ENCODE results near the gene PGS1.
A peak's percentile ranks its signal among the peaks of the same experiment; 100 is the strongest.

Gene PGS1

DNA sequence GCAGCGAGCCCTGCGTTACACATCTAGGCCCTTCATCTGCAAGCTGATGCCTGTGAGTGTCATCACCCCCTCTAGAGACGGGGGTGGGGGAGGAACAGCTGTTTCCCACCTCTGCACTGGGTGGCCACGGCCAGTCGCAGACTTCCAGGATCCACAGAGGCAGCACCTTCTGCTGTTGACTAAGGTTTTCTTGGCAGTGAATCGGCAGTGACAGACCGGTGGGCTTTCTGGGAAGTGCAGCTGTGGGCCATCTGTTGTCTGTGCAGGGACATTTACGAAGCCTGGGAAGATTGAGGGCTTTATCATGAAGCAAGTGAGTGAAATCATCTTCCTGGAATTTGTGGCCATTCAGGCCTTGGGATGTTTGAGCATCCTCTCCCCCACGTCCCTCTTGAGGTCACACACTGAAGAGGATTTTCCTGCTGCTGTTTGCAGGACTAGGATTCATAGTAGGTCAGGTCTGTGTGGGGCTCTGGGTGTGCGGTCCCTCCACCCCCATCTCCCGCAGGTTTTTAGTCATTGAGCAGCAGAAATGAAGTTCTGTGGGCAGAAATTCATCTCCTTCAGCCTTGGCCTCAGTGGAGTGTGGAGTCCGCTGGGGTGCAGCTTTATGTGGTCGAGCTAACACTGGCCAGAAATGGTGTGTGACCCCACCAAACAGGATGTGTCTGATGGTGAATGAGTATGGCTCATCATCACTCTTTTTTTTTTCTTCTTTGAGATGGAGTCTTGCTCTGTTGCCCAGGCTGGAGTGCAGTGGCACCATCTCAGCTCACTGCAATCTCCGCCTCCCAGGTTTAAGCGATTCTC lies 12.0 kb downstream of the PGS1 start:
- DNase-seq: peak; percentile 98

DNA sequence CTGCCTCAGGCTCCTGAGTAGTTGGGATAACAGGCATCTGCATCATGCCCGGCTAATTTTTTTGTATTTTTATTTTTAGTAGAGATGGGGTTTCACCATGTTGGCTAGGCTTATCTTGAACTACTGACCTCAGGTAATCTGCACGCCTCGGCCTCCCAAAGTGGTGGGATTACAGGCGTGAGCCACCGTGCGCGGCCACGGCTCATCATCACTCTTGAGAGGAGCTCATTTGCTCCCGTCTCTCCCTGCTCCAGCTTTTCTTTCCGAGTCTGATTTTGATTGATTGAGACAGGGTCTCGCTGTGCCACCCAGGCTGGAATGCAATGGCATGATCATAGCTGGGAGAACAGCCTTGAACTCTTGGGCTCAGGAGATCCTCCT lies 12.6 kb downstream of the PGS1 start:
- no peak for DNase-seq

DNA sequence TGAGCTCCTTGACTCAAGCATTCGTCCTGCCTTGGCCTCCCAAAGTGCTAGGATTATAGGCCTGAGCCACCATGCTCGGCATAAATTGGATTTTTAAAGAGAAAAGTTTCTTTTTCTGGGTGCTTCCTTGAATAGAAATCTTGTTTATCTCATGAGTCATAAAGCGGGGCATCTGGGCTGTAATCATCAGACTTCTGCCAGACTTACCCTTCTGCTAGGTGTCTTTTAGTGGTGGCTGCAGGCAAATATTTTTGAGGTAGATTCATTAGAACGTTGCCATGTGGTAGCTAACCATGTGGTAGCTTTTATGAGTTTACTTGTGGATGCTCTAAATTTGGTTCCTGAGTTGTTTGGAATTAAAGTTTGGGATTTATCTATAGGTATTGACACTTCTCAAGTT lies 13.4 kb downstream of the PGS1 start:
- peak; percentile 62 for DNase-seq

DNA sequence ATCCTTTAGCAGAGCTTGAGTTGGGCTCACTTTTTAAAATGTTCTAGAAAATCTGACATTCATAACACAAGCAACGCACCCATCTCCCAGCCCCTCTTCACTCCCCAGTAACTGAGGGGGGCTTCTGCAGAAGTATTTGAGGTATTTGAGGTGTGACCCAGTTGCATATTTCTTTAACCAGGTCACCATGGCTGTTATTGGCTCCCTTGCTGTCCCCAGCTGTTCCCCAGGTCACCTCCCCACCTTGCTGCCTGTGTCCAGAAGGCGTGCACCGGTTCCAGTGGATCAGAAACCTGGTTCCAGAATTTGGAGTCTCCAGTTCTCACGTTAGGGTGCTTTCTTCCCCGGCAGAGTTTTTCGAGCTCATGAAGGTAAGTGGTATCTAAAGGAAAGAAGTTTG lies 13.8 kb downstream of the PGS1 start:
- no peak for DNase-seq

DNA sequence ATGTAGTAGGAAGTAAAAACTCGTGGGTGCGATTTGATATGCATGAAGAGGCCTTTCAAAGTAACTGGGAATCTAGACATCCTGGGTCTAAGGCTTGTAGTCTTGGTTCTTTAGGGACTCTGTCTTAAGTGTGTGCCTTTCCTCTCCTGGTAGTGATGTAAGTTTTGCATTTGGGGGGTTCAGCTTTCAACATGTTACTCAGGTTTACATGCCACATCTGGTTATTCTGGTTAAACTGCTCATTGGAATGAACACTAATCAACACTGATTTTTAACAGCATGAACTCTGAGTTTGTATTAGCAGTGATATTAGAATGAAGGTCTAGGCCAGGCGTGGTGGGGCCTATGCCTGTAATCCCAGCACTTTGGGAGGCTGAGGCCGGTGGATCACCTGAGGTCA lies 15.1 kb downstream of the PGS1 start:
- DNase-seq: no peak

DNA sequence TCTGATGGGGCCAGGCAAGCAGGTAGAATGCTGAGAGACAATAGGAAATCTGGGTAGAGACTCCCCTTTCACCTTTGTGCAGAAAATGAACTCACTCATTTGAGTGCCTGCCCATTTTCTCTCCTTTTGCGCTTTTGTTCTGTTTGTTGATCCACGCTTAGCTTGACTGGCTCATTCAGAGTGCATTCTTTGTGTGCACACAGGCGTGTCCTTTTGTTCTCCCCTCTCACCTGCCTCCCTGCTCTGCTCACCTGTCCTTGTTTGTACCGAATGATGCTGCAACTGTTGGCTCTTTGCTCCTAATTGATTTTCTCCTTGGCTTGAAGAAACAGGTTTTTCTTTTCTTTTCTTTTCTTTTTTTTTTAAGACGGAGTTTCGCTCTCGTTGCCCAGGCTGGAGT lies 15.8 kb downstream of the PGS1 start:
- no peak for DNase-seq

DNA sequence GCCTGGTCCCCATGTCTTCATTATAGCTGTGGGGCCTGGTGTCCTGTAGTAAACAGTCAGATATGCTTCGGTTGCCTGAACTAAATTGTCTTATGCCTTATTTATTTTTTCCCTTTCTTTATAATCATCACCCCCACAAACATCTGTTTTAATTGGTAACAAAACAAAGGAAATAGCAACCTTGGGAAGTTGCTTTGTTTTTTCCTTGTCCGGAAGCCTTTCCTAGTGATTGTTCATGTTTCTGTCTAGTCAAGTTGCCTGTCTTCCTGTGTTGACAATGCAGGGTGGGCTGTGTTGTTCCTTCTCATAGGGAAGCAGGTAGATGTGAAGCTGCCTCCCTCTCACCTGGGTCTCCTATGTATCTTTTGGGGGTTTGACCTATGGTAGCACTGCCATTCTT lies 16.7 kb downstream of the PGS1 start:
- no peak for DNase-seq

DNA sequence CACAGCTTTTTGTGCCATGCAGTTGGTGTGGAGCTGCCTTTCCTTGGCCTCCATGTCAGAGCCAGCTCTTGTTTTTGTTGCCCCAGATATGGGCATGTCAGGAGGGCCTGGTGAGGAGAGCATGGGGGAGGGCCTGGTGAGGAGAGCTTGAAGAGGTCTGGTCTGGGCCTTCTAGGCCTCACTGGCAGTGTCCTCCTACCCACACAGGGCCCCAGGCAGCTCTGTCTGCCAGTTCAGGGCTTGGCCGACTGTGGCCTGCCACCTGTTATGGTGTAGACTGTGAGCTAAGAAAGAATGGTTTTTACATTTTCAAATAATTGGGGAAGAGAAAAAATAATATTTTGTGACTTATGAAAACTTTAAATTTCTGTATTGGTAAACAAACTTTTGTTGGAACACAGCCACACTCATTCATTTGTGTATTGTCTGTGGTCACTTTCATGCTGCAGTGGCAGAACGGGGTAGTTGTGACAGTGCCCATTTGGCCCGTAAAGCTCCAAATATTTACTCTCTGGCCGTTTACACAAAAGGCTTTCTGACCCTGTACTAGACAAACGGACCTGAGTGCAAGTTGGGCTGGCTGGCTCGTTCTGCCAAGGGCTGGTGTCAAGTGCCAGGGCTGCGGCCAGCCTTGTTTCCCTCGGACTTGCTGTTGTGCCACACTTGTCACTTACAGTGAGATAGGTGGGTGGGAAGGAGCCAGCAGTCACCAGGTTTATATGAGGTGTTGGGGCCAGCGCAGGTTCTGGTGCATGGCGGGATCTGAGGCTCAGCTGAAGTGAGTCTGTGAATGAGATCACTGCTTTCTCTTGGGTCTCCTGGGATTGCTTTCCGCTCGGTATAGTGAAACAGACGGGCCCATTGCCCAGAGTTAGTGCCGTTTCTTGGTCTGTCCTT lies 18.2 kb downstream of the PGS1 start:
- DNase-seq: peak; percentile 48

DNA sequence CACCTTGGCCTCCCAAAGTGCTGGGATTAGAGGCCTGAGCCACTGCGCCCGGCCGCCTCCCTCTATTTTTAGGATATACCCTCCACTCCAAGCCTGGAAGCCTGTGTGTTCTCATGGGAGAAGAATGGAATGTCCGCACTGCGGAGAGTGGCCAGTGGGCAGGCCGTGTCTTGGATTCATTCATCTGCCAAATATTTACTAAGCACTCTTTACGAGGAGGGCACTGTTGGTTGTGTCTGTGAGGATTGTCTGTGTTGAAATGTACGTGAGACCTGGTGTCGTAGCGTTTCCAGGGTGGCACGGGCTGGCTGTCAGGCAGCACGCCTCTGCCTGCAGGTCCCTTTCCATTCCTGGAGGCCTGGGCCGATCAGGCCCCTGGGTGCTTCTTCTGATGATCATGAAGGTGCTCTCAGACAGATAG lies 19.2 kb downstream of the PGS1 start:
- peak; percentile 38 for DNase-seq

DNA sequence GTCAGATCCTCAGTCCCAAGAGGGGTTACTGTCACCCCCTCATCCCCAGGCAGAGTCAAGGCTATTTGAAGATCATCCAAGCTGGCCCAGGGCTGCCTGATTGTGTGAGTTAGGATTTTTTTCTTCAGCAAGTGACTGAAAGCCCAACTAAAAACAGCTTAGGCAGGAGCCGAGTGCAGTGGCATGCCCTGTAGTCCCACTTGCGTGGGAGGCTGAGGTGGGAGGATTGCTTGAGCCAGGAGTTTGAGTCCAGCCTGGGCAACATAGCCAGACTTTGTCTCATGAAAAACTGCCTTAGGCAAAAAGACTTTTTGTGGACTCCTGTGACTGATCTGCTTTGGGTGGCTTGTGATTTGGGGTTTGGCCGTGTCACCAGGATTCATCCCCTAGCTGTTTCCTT lies 19.9 kb downstream of the PGS1 start:
- no peak for DNase-seq

DNA sequence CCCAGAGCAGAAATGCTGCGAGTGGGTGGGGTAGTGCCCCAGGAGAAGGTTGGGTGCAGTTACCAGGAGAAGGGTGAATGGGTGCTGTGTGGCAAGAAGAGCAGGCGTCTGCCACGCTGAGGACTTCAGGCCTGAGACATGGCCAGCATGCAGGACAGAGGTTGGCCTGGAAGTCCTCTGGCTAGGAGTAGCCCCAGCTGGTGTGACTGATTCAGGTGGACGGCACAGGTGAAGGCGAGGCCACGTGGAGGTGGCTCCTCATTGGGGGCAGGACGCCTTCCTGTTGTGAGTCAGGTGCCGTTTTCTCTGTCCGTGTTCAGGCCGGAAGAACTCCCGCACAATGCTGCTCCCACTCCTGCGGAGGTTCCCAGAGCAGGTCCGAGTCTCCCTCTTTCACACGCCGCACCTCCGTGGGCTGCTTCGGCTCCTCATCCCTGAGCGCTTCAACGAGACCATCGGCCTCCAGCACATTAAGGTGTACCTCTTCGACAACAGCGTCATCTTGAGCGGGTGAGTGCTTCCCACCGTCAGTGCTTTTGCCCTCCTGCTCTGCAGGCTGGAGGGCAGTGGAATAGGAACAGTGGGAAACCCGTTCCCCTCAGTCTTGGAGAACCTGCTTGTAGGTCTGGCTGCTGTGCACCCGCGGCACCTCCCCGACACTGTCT lies 20.7 kb downstream of the PGS1 start:
- DNase-seq: no peak

DNA sequence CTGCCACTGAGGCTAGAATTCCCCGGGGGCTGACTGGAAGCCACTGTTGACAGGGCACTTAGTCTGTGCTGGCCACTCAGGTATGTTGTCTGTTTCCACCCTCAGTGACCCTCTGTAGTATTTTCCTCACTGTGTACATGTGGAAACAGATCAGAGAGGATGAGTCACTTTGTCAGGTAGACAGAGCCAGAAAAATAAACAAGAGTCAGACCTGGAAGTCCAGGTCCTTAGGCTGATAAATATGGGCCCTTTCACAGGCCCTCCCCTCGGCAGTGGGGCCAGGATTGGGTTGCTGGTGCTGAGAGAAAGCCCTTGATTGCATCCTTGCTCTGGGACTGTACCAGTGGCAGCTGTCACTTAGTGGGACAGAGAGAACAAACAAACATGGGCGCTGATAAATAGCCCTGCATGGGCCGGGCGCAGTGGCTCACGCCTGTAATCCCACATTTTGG lies 21.3 kb downstream of the PGS1 start:
- DNase-seq: no peak

DNA sequence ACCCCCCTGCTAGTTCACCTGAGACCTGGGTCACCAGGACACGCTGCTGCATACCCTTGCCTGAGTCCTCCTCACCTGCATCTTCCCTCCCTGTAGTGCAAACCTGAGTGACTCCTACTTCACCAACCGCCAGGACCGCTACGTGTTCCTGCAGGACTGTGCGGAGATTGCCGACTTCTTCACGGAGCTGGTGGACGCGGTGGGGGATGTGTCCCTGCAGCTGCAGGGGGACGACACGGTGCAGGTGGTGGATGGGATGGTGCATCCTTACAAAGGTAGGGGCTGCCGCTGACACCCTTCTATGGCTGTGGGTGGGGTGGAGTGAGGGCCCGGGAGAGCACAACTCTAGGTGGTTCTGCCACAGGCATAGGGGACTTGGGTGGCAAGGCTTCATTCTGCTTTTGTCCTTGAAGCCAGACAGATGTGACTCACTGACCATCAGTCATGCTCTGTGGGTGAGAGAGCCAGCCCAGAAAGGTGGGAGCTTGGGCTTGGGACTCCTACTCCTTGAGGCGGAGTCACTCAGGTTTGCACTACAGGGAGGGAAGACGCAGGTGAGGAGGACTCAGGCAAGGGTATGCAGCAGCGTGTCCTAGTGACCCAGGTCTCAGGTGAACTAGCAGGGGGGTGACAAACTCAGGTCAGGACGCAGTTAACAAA lies 22.3 kb downstream of the PGS1 start:
- DNase-seq: no peak

DNA sequence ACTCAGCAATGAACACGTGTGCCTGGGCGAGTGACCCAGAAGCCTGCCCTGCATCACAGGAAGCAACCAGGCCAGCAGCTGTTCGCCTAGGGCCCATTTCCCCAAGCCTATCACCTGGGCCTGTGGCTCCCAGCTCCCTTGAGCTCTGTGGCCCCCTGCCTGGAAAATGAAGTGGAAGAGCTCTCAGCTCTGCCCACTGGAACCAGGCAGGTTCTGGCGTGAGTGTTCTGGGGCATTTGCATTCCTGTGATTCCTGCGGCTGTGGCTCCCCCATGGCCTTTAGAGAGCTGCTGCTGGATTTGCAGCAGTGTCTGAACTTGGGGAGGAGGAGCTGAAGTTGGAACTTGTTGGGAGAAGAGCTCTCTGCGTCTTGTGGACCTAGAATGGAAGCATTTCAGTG lies 22.8 kb downstream of the PGS1 start:
- DNase-seq: peak; percentile 47

DNA sequence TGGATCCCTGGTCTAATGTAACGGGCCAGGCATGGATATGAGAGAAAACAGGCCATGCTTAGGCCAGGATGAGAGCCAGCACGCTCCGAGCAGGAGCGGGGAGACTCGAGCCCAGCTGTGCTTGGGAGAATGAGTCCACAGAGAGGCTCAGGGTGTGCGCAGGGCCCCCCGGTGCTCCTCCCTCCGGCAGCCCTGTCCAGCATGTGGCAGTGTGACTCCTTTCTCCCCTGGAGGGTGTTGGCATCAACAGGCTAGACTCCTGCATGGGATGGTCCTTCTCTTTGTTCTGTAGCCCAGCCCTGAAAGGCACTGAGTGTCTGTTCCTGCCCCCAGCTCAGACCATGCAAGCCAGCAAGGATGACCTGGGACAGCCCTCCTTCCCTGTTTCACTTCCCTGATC lies 23.4 kb downstream of the PGS1 start:
- no peak for DNase-seq

DNA sequence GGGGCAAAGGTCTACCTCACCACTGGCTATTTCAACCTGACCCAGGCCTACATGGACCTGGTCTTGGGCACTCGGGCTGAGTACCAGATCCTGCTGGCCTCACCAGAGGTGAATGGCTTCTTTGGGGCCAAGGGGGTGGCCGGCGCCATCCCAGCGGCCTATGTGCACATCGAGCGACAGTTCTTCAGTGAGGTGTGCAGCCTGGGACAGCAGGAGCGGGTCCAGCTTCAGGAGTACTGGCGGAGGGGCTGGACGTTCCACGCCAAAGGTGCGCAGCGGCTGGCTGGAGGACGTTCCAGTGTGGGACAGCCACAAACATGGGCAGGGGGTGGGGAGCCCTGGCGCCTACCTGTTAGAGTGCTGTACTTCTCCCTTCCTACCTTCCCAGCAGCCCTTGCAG lies 25.4 kb downstream of the PGS1 start:
- no peak for DNase-seq

DNA sequence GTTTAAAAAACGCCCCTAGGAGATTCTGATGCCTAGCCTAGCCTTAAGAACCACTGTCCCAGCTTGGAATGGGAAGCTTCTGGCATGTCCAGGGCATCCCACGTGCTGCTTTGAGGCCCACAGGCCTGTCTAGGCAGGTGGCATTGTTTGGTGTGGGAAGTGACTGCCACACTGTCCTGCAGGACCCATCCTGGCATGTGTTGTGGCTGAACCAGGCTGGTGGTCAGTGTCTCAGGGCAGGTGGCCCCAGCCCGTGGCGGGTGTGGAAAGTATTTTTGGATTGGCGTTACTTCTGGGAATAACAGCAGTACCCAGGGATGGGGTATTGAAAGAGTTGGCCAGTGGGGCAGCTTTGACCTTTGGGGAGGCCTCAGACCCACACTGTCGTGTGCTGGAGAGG lies 27.9 kb downstream of the PGS1 start:
- no peak for DNase-seq

DNA sequence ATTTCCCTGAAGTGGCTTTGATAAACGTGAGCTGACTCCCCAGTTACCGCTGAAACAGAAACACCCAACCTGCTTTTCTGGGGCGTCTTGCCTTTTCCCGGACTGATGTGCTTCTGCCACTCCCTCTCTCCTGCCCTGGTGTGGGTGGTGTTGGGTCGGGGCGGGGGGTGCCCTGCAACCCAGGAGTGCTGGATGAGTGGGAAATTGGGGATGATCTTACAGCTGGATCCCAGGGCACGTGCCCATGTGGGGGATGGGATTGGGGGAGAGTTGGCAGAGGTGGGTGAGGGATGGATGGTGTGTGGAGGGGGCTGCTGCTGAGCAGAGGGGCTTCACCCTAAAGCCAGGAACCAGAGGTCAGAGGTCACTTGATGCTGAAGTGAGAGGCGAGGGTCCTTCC lies 28.5 kb downstream of the PGS1 start:
- no peak for DNase-seq

DNA sequence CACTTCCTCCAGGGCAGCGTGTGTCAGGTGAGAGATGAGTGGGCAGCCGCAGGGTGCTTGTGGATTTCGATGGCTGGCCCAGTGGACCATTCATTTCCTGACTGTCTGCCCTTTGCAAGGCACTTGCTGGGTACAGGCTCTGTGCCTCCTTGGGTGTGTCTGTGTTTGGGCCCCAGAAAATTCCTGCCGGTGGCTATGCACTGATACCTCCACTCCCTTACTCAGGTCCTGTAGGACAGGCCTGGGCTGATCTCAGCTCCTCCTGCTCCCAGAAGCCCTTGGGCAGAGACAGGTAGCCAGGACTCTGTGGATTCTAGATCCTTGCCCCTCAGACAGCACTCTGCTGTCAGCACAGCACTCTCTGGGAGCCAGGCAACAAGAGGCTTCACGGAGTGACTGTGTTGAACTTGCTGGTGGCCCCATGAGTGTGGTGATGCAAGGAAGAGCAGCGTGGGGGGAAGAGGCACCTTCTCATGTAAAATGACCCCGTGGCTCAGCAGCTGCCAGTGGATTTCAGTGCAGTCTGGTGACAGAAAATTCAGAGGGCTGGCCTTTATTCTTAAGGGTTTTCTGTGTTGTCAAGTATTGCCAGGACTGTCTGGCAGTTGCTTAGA lies 29.0 kb downstream of the PGS1 start:
- no peak for DNase-seq

DNA sequence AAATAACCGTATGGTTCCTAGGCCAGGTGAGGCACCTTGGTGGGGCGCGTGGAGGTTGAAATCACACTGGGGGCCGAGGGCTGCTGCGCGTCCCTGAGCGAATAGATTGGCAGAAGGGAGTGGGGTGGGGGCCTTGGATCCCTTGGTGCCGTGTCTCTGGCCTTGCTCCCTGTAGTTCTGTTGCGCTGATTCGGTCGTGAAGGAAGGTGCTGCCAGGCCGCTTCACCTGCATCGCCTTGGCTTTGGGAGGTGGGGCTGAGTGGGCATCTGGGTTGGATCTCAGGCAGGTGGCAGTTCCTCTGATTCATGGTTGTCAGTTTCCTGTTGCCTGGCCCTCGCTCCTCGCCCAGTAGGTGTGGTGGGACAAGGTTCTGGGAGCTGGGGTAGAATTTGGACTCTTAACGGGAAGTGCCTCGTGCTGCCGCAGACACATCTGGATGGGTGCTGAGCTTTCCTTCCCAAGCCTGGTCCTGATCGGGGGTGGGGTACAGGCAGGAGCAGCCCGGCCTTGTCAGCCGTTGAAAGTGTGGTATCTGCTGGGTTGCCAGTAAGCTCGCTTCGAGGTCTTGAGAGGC lies 30.1 kb downstream of the PGS1 start:
- no peak for DNase-seq

DNA sequence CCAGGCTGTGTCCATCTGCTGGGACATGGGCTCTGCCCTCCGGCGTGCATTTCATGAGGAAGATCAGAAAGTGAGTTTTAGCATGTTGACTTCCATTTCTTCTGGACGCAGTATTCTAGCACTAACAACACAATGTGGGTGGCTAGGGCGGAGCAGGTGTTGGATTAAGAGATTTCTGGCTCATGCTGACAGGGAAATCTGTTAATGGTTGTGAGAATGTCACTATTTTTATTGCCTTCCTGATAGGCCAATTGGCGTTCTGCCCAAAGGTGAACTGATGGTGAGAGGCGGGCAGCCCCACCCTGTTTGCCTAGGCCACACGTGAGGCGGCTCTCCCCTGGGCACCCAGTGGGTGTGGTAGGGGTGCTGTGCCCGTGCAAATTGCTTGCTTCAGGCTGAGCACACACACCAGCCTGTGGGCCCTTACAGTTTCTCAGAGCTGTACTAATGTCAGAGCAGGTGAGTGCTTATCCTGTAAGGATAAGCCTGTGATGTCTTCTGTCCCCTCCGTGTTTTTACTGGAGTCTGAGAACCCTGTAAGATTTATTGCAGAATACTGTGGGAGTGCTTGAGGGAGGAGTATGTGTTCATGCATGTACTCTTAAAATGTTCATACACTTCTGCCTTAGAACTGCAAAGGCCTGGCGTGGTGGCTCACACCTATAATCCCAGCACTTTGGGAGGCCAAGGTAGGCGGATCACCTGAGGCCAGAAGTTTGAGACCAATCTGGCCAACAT lies 30.9 kb downstream of the PGS1 start:
- no peak for DNase-seq

Measured in fibroblast of skin of right biceps (primary cell).